Mesenchymal stem cell (in vitro differentiated cells and primary cell): ENCODE measurements around the gene C5orf15.
A peak's percentile ranks its signal among the peaks of the same experiment; 100 is the strongest.

Experiments
- DNase-seq: peaks from one replicate; pipeline ENCODE4 v3.0.0-alpha.2; 2013
- H2AFZ ChIP-seq: one replicate; pipeline ENCODE4 v1.6.1; 2013; ENCODE audit warnings: low read depth, mild to moderate bottlenecking, control low read depth, inconsistent platforms, low read length, moderate library complexity
- H2AK5ac ChIP-seq: 2 replicates; pipeline ENCODE4 v1.6.1; 2013; ENCODE audit warnings: low read length, moderate library complexity, mild to moderate bottlenecking, inconsistent platforms; ENCODE audit not compliant: severe bottlenecking
- H2BK120ac ChIP-seq: one replicate; pipeline ENCODE4 v1.6.1; 2013; ENCODE audit warnings: low read depth, mild to moderate bottlenecking, inconsistent platforms, low read length, moderate library complexity
- H2BK12ac ChIP-seq, 2 experiments: one replicate each; pipeline ENCODE4 v1.6.1; 2013; ENCODE audit warnings: inconsistent platforms in 2 of 2, low read length in 2 of 2, mild to moderate bottlenecking in 2 of 2, moderate library complexity in 2 of 2, control low read depth in 1 of 2
- H2BK15ac ChIP-seq: one replicate; pipeline ENCODE4 v1.6.1; 2013; ENCODE audit warnings: mild to moderate bottlenecking, low read depth, inconsistent platforms; ENCODE audit not compliant: poor library complexity, severe bottlenecking
- H2BK5ac ChIP-seq: 2 replicates; pipeline ENCODE4 v1.6.1; 2013; ENCODE audit warnings: low read depth, mild to moderate bottlenecking, low read length, control low read depth, inconsistent platforms; ENCODE audit not compliant: poor library complexity, severe bottlenecking
- H3K14ac ChIP-seq, 2 experiments: one replicate each; pipeline ENCODE4 v1.6.1; 2013; ENCODE audit warnings: inconsistent platforms in 2 of 2, low read length in 2 of 2, control low read depth in 1 of 2, mild to moderate bottlenecking in 1 of 2, moderate library complexity in 1 of 2
- H3K18ac ChIP-seq, 2 experiments: one replicate each; pipeline ENCODE4 v1.6.1; 2013; ENCODE audit warnings: inconsistent platforms in 2 of 2, low read length in 2 of 2, control low read depth in 1 of 2, low read depth in 1 of 2, mild to moderate bottlenecking in 1 of 2
- H3K23ac ChIP-seq, 2 experiments: one replicate each; pipeline ENCODE4 v1.6.1; 2013; ENCODE audit warnings: inconsistent platforms in 2 of 2, low read length in 2 of 2, mild to moderate bottlenecking in 2 of 2, moderate library complexity in 2 of 2, control low read depth in 1 of 2
- H3K27ac ChIP-seq: 2 replicates; pipeline ENCODE4 v1.5.1; 2013; ENCODE audit warnings: mild to moderate bottlenecking, moderate library complexity, low read length, control low read depth, inconsistent platforms; ENCODE audit not compliant: poor library complexity, severe bottlenecking
- H3K27me3 ChIP-seq, 2 experiments: 2 replicates each; pipeline versions ENCODE4 v1.6.1 to v1.7.0; 2013; ENCODE audit warnings: low read length in 2 of 2, mild to moderate bottlenecking in 2 of 2, moderate library complexity in 2 of 2, control low read depth in 1 of 2, inconsistent platforms in 1 of 2; ENCODE audit not compliant: control insufficient read depth in 1 of 2, insufficient read depth in 1 of 2
- H3K36me3 ChIP-seq, 2 experiments: 2 replicates each; pipeline versions ENCODE4 v1.6.1 to v1.7.0; 2013; ENCODE audit warnings: low read length in 2 of 2, control low read depth in 1 of 2, inconsistent platforms in 1 of 2, low read depth in 1 of 2, mild to moderate bottlenecking in 1 of 2; ENCODE audit not compliant: insufficient read depth in 2 of 2, control insufficient read depth in 1 of 2
- H3K4ac ChIP-seq, 2 experiments: one replicate each; pipeline ENCODE4 v1.6.1; 2013; ENCODE audit warnings: inconsistent platforms in 2 of 2, low read length in 2 of 2, mild to moderate bottlenecking in 2 of 2, moderate library complexity in 2 of 2, control low read depth in 1 of 2, low read depth in 1 of 2
- H3K4me1 ChIP-seq: 2 replicates; pipeline ENCODE4 v1.6.1; 2013; ENCODE audit warnings: low read depth, low read length, control low read depth; ENCODE audit not compliant: control insufficient read depth, insufficient read depth
- H3K4me2 ChIP-seq: 2 replicates; pipeline ENCODE4 v1.6.1; 2013; ENCODE audit warnings: low read length, mild to moderate bottlenecking, inconsistent platforms; ENCODE audit not compliant: poor library complexity, severe bottlenecking
- H3K4me3 ChIP-seq, 2 experiments: 2 replicates each; pipeline versions ENCODE4 v1.5.1 to v1.7.0; 2013; ENCODE audit warnings: low read length in 2 of 2, mild to moderate bottlenecking in 2 of 2, control low read depth in 1 of 2, low read depth in 1 of 2; ENCODE audit not compliant: insufficient read depth in 1 of 2
- H3K79me1 ChIP-seq: replicated peaks from 2 replicates; pipeline ENCODE4 v1.6.1; 2013; ENCODE audit warnings: mild to moderate bottlenecking, control low read depth, low read length, inconsistent platforms; ENCODE audit not compliant: poor library complexity, severe bottlenecking
- H3K9ac ChIP-seq: 2 replicates; pipeline ENCODE4 v1.7.0; 2013; ENCODE audit warnings: mild to moderate bottlenecking, low read length, moderate library complexity
- H3K9me3 ChIP-seq: 2 replicates; pipeline ENCODE4 v1.7.0; 2013; ENCODE audit warnings: mild to moderate bottlenecking, low read length; ENCODE audit not compliant: control insufficient read depth
- H4K8ac ChIP-seq: one replicate; pipeline ENCODE4 v1.6.1; 2013; ENCODE audit warnings: inconsistent platforms, mild to moderate bottlenecking, low read length, moderate library complexity
- H4K91ac ChIP-seq: one replicate; pipeline ENCODE4 v1.6.1; 2013; ENCODE audit warnings: mild to moderate bottlenecking, low read length, inconsistent platforms
- WGBS: methylation state at CpG from one replicate; pipeline ENCODE4 v1.1.7; 2013; ENCODE audit warnings: mixed read lengths; 5-methylcytosine and 5-hydroxymethylcytosine counted together

Gene C5orf15

DNA sequence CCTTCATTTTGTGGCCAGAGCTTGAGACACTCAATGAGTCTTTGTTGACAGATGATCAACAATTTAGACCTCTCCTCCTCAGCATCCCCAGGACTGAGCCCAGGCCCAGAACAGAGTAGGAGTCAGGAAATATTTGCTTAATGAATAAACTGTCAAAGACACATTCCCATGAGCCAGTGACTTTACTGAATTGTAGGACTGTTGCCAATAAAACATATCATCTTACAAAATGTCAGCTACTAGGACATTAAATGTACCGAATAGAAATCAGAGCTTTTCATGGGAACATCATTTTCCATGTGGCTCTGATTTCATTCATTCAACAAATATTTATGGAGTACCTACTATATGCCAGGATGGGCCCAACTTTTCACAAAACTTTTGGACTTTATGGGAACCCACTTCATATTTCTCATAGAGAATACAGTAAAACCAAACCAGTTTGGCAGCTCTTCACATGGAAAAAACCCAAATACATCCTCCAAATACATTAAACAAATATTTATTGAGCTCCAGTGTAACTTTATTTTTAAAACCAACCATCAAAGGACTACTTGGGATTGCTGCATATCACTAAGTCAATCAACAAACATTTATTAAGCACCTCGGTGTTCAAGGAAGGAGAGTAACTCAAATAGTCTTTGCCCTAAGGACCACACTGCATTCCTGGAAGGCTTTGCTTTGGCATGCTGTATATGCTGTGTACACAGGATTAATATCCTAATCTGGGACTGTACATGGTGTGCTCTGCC, 24.9 kb upstream of the C5orf15 start:
- no peaks in the 10 kb centered on the region for H3K27me3 ChIP-seq
- no peak overlapping the region for H3K14ac ChIP-seq
- H2AK5ac ChIP-seq, result no peak overlapping the region

DNA sequence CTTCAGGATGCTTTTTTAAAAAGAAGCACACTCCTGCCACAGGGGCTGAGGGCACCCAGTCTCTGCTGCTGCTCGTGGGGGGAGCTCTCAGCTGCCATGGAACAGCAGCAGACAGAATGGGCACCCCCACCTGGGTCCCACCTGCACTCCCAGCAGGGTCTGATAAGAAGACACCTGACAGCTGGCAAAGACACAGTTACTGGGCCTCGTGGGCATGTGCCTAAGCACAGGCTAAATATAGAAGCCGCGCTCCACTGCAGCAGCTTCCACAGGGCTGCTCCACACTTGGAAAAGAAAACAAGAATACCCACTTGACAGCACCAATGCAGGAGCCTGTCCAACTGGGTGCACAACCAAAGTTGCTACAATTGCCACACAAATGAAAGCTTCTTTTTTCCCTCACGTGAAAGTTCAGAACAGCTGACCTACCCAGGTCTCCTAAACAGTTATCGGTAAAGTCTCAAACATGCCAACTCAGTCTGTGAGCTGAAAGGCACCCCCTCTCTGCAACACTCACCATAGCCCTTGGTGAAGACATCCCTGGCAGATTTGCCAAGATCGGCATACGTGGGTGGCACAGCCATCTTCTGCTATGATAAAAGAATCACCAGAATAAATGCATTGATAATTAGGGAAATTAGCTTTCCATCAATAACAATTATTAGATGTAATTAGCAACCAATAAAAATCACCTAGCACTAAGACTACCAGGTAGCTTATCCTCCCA, 24.2 kb upstream of the C5orf15 start:
- Histone ChIP-seq H3K9ac (no peak overlapping the region), H3K79me1 (peaks cover 11% of the 10 kb centered on the region), H2BK12ac (peak overlapping the region in 1 of 2 experiments; percentile 18), H3K27ac (no peak overlapping the region), H3K4me3 (no peak overlapping the region), H3K4me2 (no peak overlapping the region), H3K4me1 (peaks cover 23% of the 10 kb centered on the region), H3K27me3 (no peaks in the 10 kb centered on the region), H3K4ac (no peak overlapping the region), H4K91ac (no peak overlapping the region), H2BK120ac (no peak overlapping the region), H3K14ac (no peak overlapping the region), H3K18ac (no peak overlapping the region), H3K23ac (no peak overlapping the region), H3K9me3 (no peaks in the 10 kb centered on the region), H3K36me3 (peaks cover 28 to 42% of the 10 kb centered on the region in 2 experiments), H2BK5ac (no peak overlapping the region), H2AK5ac (no peak overlapping the region), H4K8ac (no peak overlapping the region), H2AFZ (no peak overlapping the region), H2BK15ac (no peak overlapping the region)
- WGBS, result 95% methylated on average over 6 of the region's 8 CpGs
- no peak for DNase-seq

More for the DNA sequence above, 24.9 kb upstream of the C5orf15 start:
- Histone ChIP-seq H2AFZ (no peak overlapping the region), H3K4me1 (peaks cover 23% of the 10 kb centered on the region), H3K4me3 (no peak overlapping the region), H2BK5ac (no peak overlapping the region), H3K23ac (no peak overlapping the region), H3K27ac (no peak overlapping the region), H3K4me2 (no peak overlapping the region), H2BK120ac (no peak overlapping the region), H2BK15ac (no peak overlapping the region), H3K18ac (no peak overlapping the region), H3K9ac (no peak overlapping the region), H3K79me1 (peaks cover 11% of the 10 kb centered on the region), H3K4ac (no peak overlapping the region), H2BK12ac (no peak overlapping the region), H4K8ac (no peak overlapping the region), H3K36me3 (peaks cover 25 to 35% of the 10 kb centered on the region in 2 experiments), H4K91ac (no peak overlapping the region), H3K9me3 (no peaks in the 10 kb centered on the region)
- no peak for DNase-seq
- WGBS, result 80% methylated on average over 2 of the region's 2 CpGs

GRCh38 chr5:133991171-133991910, 22.9 kb upstream of the C5orf15 start:
- no peak for DNase-seq
- no peak overlapping the region for H2AFZ ChIP-seq
- H3K4me1 ChIP-seq, result peaks cover 21% of the 10 kb centered on the region
- H2BK12ac ChIP-seq, result no peak overlapping the region
- no peak overlapping the region for H3K27ac ChIP-seq
- H3K9ac ChIP-seq, result no peak overlapping the region
- H3K23ac ChIP-seq, result no peak overlapping the region
- no peak overlapping the region for H3K4ac ChIP-seq
- H3K4me2 ChIP-seq, result no peak overlapping the region
- H4K8ac ChIP-seq, result no peak overlapping the region
- H2BK15ac ChIP-seq, result no peak overlapping the region
- H3K14ac ChIP-seq, result no peak overlapping the region
- no peak overlapping the region for H4K91ac ChIP-seq
- H3K18ac ChIP-seq, result no peak overlapping the region
- no peak overlapping the region for H3K4me3 ChIP-seq
- no peaks in the 10 kb centered on the region for H3K27me3 ChIP-seq
- H2AK5ac ChIP-seq, result no peak overlapping the region
- no peak overlapping the region for H2BK5ac ChIP-seq
- H2BK120ac ChIP-seq, result no peak overlapping the region
- WGBS, result 95% methylated on average over 4 of the region's 5 CpGs
- no peaks in the 10 kb centered on the region for H3K9me3 ChIP-seq
- peaks cover 37 to 55% of the 10 kb centered on the region in 2 experiments for H3K36me3 ChIP-seq
- peaks cover 14% of the 10 kb centered on the region for H3K79me1 ChIP-seq

DNA sequence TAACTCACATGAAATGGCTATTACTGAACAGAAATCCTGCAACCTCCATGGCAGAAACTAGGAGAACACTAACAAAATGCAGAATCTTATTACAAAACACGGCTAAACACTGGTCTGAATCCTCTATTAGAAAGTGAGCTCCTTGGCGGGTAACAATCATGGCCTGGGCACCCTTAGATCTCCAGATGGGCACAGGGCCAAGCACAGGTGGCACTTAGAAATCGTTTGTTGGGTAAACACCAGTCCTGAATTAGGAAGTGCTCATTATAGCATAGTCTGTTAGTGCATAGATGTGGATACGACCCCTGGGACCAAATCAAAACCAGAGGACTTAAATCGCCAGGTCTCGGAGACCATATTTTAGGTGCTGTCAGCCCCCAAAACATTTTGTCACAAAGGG, 22.0 kb upstream of the C5orf15 start:
- Histone ChIP-seq H3K27ac (no peak overlapping the region), H3K9ac (no peak overlapping the region), H3K9me3 (no peaks in the 10 kb centered on the region), H2AK5ac (no peak overlapping the region), H2BK15ac (no peak overlapping the region), H3K23ac (no peak overlapping the region), H3K4ac (no peak overlapping the region), H3K14ac (no peak overlapping the region), H3K4me3 (no peak overlapping the region), H3K36me3 (peaks cover 46 to 64% of the 10 kb centered on the region in 2 experiments), H2BK120ac (no peak overlapping the region), H3K79me1 (peaks cover 15% of the 10 kb centered on the region), H2BK5ac (no peak overlapping the region), H3K27me3 (no peaks in the 10 kb centered on the region), H3K18ac (no peak overlapping the region), H2AFZ (no peak overlapping the region), H4K8ac (no peak overlapping the region), H2BK12ac (no peak overlapping the region), H3K4me2 (no peak overlapping the region), H3K4me1 (peaks cover 14% of the 10 kb centered on the region), H4K91ac (no peak overlapping the region)
- 91% methylated on average over 6 of the region's 6 CpGs for WGBS
- DNase-seq, result no peak
